ENCODE measurements around the gene BRICD5. TPM values are rescaled to one million over a fixed set of nuclear protein-coding genes. Genes with fewer than 3 reads are reported as not detected.

BRICD5 gene
- total RNA-seq, 1 experiment from 2014 or later = 18.6 TPM

GRCh38 chr16:2189252-2189893 is 21.3 kb downstream of the BRICD5 start:
- intact Hi-C loops (cut with micrococcal nuclease; ENCODE audit: unreplicated experiment) = no loop called here
- H3K4me1 ChIP-seq (ENCODE audit: insufficient read depth, low read length, poor library complexity, severe bottlenecking) = no peaks in the 10 kb centered on the region
- DNase-seq (ENCODE audit: low spot score) = no peak
- ChIA-PET POLR2A (ENCODE audit: low non-redundant PET) (no interaction called here), CTCF (interaction anchor here (0.6 kb wide), 1 partner anchor 9 kb away, joined by 3 read pairs; no protein-coding TSS in a partner anchor)
- H3K27me3 ChIP-seq (replicated peaks; ENCODE audit: insufficient read depth, low read depth, low read length, poor library complexity) = no peaks in the 10 kb centered on the region
- H3K9me3 ChIP-seq (ENCODE audit: low read depth, low read length, poor library complexity, severe bottlenecking) = no peaks in the 10 kb centered on the region
- TF ChIP-seq EZH2 (IDR thresholded peaks at IDR 0.05; ENCODE audit: borderline replicate concordance, low read depth, low read length, poor library complexity, severe bottlenecking) (no peak), CTCF (conservative IDR thresholded peaks at IDR 0.05; ENCODE audit: low read depth, low read length) (no peak)
- BruUV-seq (replicated peaks) = no TSS peak
- no peak overlapping the region for H3K27ac ChIP-seq (ENCODE audit: low read depth, low read length, poor library complexity, severe bottlenecking)
- no peaks in the 10 kb centered on the region for H3K36me3 ChIP-seq (ENCODE audit: insufficient read depth, low read length, poor library complexity, severe bottlenecking)
- H3K4me3 ChIP-seq (ENCODE audit: low read depth, low read length, poor library complexity, severe bottlenecking) = no peak overlapping the region

GRCh38 chr16:2188395-2188794 is 22.3 kb downstream of the BRICD5 start:
- no peak for DNase-seq (ENCODE audit: low spot score)
- no peak overlapping the region for H3K27ac ChIP-seq (ENCODE audit: low read depth, low read length, poor library complexity, severe bottlenecking)
- H3K36me3 ChIP-seq (ENCODE audit: insufficient read depth, low read length, poor library complexity, severe bottlenecking) = no peaks in the 10 kb centered on the region
- H3K4me3 ChIP-seq (ENCODE audit: low read depth, low read length, poor library complexity, severe bottlenecking) = no peak overlapping the region
- TF ChIP-seq EZH2 (IDR thresholded peaks at IDR 0.05; ENCODE audit: borderline replicate concordance, low read depth, low read length, poor library complexity, severe bottlenecking) (no peak), CTCF (conservative IDR thresholded peaks at IDR 0.05; ENCODE audit: low read depth, low read length) (no peak)
- H3K9me3 ChIP-seq (ENCODE audit: low read depth, low read length, poor library complexity, severe bottlenecking) = no peaks in the 10 kb centered on the region
- H3K4me1 ChIP-seq (ENCODE audit: insufficient read depth, low read length, poor library complexity, severe bottlenecking) = no peaks in the 10 kb centered on the region
- ChIA-PET CTCF (no interaction called here), POLR2A (ENCODE audit: low non-redundant PET) (no interaction called here)
- no peaks in the 10 kb centered on the region for H3K27me3 ChIP-seq (replicated peaks; ENCODE audit: insufficient read depth, low read depth, low read length, poor library complexity)
- BruUV-seq (replicated peaks) = no TSS peak
- intact Hi-C loops (cut with micrococcal nuclease; ENCODE audit: unreplicated experiment) = no loop called here

GRCh38 chr16:2187212-2187611 is 23.5 kb downstream of the BRICD5 start:
- H3K9me3 ChIP-seq (ENCODE audit: low read depth, low read length, poor library complexity, severe bottlenecking) = no peaks in the 10 kb centered on the region
- no peak overlapping the region for H3K27ac ChIP-seq (ENCODE audit: low read depth, low read length, poor library complexity, severe bottlenecking)
- CTCF ChIA-PET = no interaction called here
- H3K36me3 ChIP-seq (ENCODE audit: insufficient read depth, low read length, poor library complexity, severe bottlenecking) = no peaks in the 10 kb centered on the region
- no peaks in the 10 kb centered on the region for H3K27me3 ChIP-seq (replicated peaks; ENCODE audit: insufficient read depth, low read depth, low read length, poor library complexity)
- POLR2A ChIA-PET (ENCODE audit: low non-redundant PET) = no interaction called here
- H3K4me1 ChIP-seq (ENCODE audit: insufficient read depth, low read length, poor library complexity, severe bottlenecking) = no peaks in the 10 kb centered on the region
- TF ChIP-seq EZH2 (IDR thresholded peaks at IDR 0.05; ENCODE audit: borderline replicate concordance, low read depth, low read length, poor library complexity, severe bottlenecking) = no peak
- TF ChIP-seq CTCF (conservative IDR thresholded peaks at IDR 0.05; ENCODE audit: low read depth, low read length) = no peak
- intact Hi-C loops (cut with micrococcal nuclease; ENCODE audit: unreplicated experiment) = no loop called here
- DNase-seq (ENCODE audit: low spot score) = no peak
- no peak overlapping the region for H3K4me3 ChIP-seq (ENCODE audit: low read depth, low read length, poor library complexity, severe bottlenecking)
- BruUV-seq (replicated peaks) = no TSS peak
